Psoas muscle (tissue), 8 donors: ENCODE data around the gene CYS1. TPM values are rescaled to one million over a fixed set of nuclear protein-coding genes. Genes with fewer than 3 reads are reported as not detected.

Experiments used
- ATAC-seq, 4 donors: fragments of 200-7000 bp; cut with Tn5 transposase; one replicate each; pipeline ENCODE4 v1.9.1; 2020; ENCODE audit warnings: moderate library complexity in 3 of 4, mild to moderate bottlenecking in 2 of 4
- DNase-seq, 2 donors: peaks; one replicate each; pipeline ENCODE4 v3.0.0-alpha.2; 2020
- H3K27ac ChIP-seq: fragments of 200-600 bp; one replicate; pipeline ENCODE4 v1.8.0; 2022
- H3K27me3 ChIP-seq, 3 donors: fragments of 200-600 bp in 1 of 3; one replicate each; pipeline versions ENCODE4 v1.6.1 to v1.8.0; 2013 to 2022; ENCODE audit warnings: low read length in 2 of 3, mild to moderate bottlenecking in 2 of 3, moderate library complexity in 1 of 3; ENCODE audit not compliant: insufficient read depth in 3 of 3
- H3K36me3 ChIP-seq, 2 donors: fragments of 200-600 bp in 1 of 2; one replicate each; pipeline versions ENCODE4 v1.6.1 to v1.8.0; 2013 to 2022; ENCODE audit warnings: low read depth in 1 of 2, mild to moderate bottlenecking in 1 of 2, moderate library complexity in 1 of 2; ENCODE audit not compliant: insufficient read depth in 1 of 2
- H3K4me1 ChIP-seq: fragments of 200-600 bp; one replicate; pipeline ENCODE4 v1.8.0; 2022
- H3K4me3 ChIP-seq: fragments of 200-600 bp; one replicate; pipeline ENCODE4 v1.8.0; 2022; ENCODE audit warnings: mild to moderate bottlenecking
- H3K9me3 ChIP-seq: fragments of 200-600 bp; one replicate; pipeline ENCODE4 v1.8.0; 2022
- CTCF ChIP-seq: fragments of 200-600 bp; IDR thresholded peaks from one replicate; pipeline ENCODE4 v1.8.0; 2022; ENCODE audit warnings: antibody characterized with exemption
- WGBS, 3 donors: extraction: QIAGEN DNeasy Blood & Tissue Kit; methylation state at CpG; one replicate each; pipeline versions ENCODE4 v1.1.6 to v1.1.7; 2013; 5-methylcytosine and 5-hydroxymethylcytosine counted together
- intact Hi-C, 2 donors: fragments of 100-400 bp; cut with DNase I; formaldehyde crosslinking; loops; one replicate each; pipeline versions ENCODE4 v1.11.0 to v1.14.2; 2022
- polyA plus RNA-seq, 3 donors: library from polyadenylated mRNA; stranded (reverse); fragments of 200-250 nt; gene quantifications; one replicate each; pipeline ENCODE4 v1.2.3, GENCODE V29; 2013
- total RNA-seq, 4 donors: library from RNA; stranded (reverse); fragmentation: NEBNext Ultra II Directional in 2 of 4; extraction: Animal tissue kit (Norgen Biotek cat#: 25700) in 2 of 4; gene quantifications; one replicate each; pipeline versions ENCODE4 v1.2.1 to v1.2.4, GENCODE V29; 2021 to 2023
- donor health status: healthy with polysubstance abuse.
- donor health status: DM: no; HTN: no; CAD: no; lungs with moderate emphysema.
- donor health status: Bipolar disorder and iron deficiency.
- donor health status: healthy.
- donor health status: DM: yes; HTN: yes; CAD: no.
- donor health status: DM: no; HTN: no; CAD: no.
- donor health status: DM: no; HTN: no; CAD: no.
- donor health status: DM: yes; HTN: yes; CAD: no.

CYS1 gene
- total and polyA plus RNA-seq, 7 donors, result 0.06 to 0.58 (median 0.13) TPM

DNA sequence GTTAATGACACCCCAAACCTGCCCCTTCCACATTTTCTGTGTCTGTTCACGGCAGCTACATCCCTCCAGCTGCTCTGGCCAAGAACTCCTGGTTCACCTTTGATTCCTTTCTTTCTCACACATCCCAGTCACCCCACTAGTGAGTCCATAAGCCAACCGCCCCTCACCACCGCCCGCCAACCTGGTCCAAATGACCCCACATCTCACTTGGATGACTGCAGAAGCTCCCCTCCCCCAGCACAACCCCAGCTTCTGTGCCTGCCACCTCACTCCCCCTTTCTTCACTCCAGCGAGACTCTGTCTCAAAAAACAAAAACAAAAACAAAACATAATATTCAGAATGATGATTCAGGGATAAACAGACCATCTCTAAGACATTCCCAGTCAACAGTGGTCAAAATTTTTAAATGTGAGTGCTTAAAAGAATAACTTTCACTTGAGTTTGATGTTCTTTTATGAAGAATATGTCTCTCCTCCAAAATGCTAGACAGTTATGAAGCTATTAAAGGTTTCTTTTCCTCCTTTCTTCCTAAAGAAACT, 3.2 kb downstream of the CYS1 start:
- intact Hi-C loops, result no loop called here
- peaks cover 8% of the 10 kb centered on the region for H3K4me1 ChIP-seq

GRCh38 chr2:10076511-10076910, 3.7 kb downstream of the CYS1 start:
- intact Hi-C loops, result no loop called here
- DNase-seq, result no peak
- 78 to 82% (median 81%) methylated on average over 13 of the region's 13 CpGs for WGBS, 3 donors
- Histone ChIP-seq H3K27me3 (peaks cover 0 to 58% (median 23%) of the 10 kb centered on the region in 3 donors), H3K36me3 (no peaks in the 10 kb centered on the region), H3K27ac (no peak overlapping the region), H3K4me1 (peaks cover 8% of the 10 kb centered on the region), H3K9me3 (no peaks in the 10 kb centered on the region), H3K4me3 (no peak overlapping the region)
- TF ChIP-seq CTCF, result no peak
- no peak for ATAC-seq

More for the DNA sequence above, 3.2 kb downstream of the CYS1 start:
- TF ChIP-seq CTCF, result no peak
- Histone ChIP-seq H3K9me3 (no peaks in the 10 kb centered on the region), H3K36me3 (no peaks in the 10 kb centered on the region), H3K27me3 (peaks cover 0 to 61% (median 23%) of the 10 kb centered on the region in 3 donors), H3K4me3 (no peak overlapping the region), H3K27ac (no peak overlapping the region)
- DNase-seq (no peak), ATAC-seq (no peak)
- WGBS, 3 donors, result 82 to 89% (median 89%) methylated on average over 5 of the region's 5 CpGs

DNA sequence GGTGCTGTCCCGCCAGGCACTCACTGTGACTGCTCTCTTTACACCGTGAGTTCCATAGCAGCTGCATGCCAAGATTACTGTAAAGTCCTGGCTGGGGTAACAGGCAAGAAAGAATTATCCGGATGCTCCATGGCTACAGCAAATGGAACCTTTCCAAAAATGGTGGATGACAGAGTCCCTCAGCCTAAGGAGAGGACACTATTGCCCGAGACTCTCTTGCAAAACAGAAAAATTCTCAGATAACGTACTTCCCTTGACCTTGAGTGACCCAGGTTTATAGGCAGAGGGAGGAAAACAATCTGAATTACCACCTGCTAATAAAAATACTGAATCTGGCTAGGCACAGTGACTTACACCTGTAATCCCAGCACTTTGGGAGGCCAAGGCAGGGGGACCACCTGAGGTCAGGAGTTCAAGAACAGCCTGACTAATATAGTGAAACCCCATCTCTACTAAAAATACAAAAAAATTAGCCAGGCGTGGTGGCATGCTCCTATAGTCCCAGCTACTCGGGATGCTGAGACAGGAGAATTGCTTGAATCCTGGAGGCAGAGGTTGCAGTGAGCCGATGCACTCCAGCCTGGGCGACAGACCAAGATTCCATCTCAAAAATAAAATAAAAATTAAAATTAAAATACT, 4.5 kb downstream of the CYS1 start:
- intact Hi-C loops, result no loop called here
- no peak for TF ChIP-seq CTCF
- H3K27me3 ChIP-seq, result peaks cover 0 to 50% (median 21%) of the 10 kb centered on the region in 3 donors
- 58 to 70% (median 67%) methylated on average over 9 of the region's 9 CpGs for WGBS, 3 donors
- DNase-seq (no peak), ATAC-seq (no peak)
- H3K9me3 ChIP-seq, result no peaks in the 10 kb centered on the region
- no peak overlapping the region for H3K27ac ChIP-seq
- peaks cover 8% of the 10 kb centered on the region for H3K4me1 ChIP-seq
- no peaks in the 10 kb centered on the region for H3K36me3 ChIP-seq
- no peak overlapping the region for H3K4me3 ChIP-seq

GRCh38 chr2:10075101-10075500, 5.1 kb downstream of the CYS1 start:
- Histone ChIP-seq H3K4me1 (peaks cover 8% of the 10 kb centered on the region), H3K9me3 (no peaks in the 10 kb centered on the region), H3K36me3 (no peaks in the 10 kb centered on the region), H3K27ac (no peak overlapping the region), H3K4me3 (no peak overlapping the region), H3K27me3 (peaks cover 0 to 44% (median 17%) of the 10 kb centered on the region in 3 donors)
- DNase-seq (no peak), ATAC-seq (no peak)
- TF ChIP-seq CTCF, result no peak
- 82 to 84% (median 84%) methylated on average over 13 of the region's 13 CpGs for WGBS, 3 donors
- intact Hi-C loops, result no loop called here
